Measurements from ENCODE around the gene DHX35.
"Not testable (repeated sequence)": the region's sequence is repeated elsewhere in the genome, so short reads cannot be mapped to it uniquely, and the experiment has no call there.

Gene DHX35

GRCh38 chr20:38986663-38987062, 24.5 kb downstream of the DHX35 start:
- H3K4me3 ChIP-seq (ENCODE audit: severe bottlenecking) = no peak overlapping the region
- peaks cover 79% of the 10 kb centered on the region for H3K36me3 ChIP-seq (ENCODE audit: low read depth)
- H3K9me3 ChIP-seq (ENCODE audit: severe bottlenecking) = no peaks in the 10 kb centered on the region
- TF ChIP-seq CTCF (IDR thresholded peaks at IDR 0.05; ENCODE audit: poor library complexity, severe bottlenecking) = no peak
- H3K4me1 ChIP-seq (ENCODE audit: insufficient read depth, poor library complexity, severe bottlenecking) = peaks cover 23% of the 10 kb centered on the region
- H3K27ac ChIP-seq (ENCODE audit: poor library complexity, severe bottlenecking) = no peak overlapping the region
- ATAC-seq (ENCODE audit: low read depth) = no peak
- DNase-seq (ENCODE audit: low spot score) = no peak
- H3K27me3 ChIP-seq (ENCODE audit: insufficient read depth, poor library complexity, severe bottlenecking) = no peaks in the 10 kb centered on the region

- ATAC-seq (ENCODE audit: low read depth) = no peak
- Histone ChIP-seq H3K9me3 (ENCODE audit: severe bottlenecking) (no peaks in the 10 kb centered on the region), H3K4me3 (ENCODE audit: severe bottlenecking) (no peak overlapping the region), H3K36me3 (ENCODE audit: low read depth) (peaks cover 81% of the 10 kb centered on the region), H3K4me1 (ENCODE audit: insufficient read depth, poor library complexity, severe bottlenecking) (peaks cover 19% of the 10 kb centered on the region), H3K27ac (ENCODE audit: poor library complexity, severe bottlenecking) (no peak overlapping the region), H3K27me3 (ENCODE audit: insufficient read depth, poor library complexity, severe bottlenecking) (no peaks in the 10 kb centered on the region)
- no peak for DNase-seq (ENCODE audit: low spot score)
- no peak for TF ChIP-seq CTCF (IDR thresholded peaks at IDR 0.05; ENCODE audit: poor library complexity, severe bottlenecking)
Measured at GRCh38 chr20:38987777-38988176, 25.6 kb downstream of the DHX35 start.

- Histone ChIP-seq H3K4me3 (ENCODE audit: severe bottlenecking) (no peak overlapping the region), H3K27me3 (ENCODE audit: insufficient read depth, poor library complexity, severe bottlenecking) (no peaks in the 10 kb centered on the region), H3K36me3 (ENCODE audit: low read depth) (peaks cover 89% of the 10 kb centered on the region), H3K9me3 (ENCODE audit: severe bottlenecking) (no peaks in the 10 kb centered on the region), H3K27ac (ENCODE audit: poor library complexity, severe bottlenecking) (no peak overlapping the region), H3K4me1 (ENCODE audit: insufficient read depth, poor library complexity, severe bottlenecking) (peaks cover 6% of the 10 kb centered on the region)
- TF ChIP-seq CTCF (IDR thresholded peaks at IDR 0.05; ENCODE audit: poor library complexity, severe bottlenecking) = no peak
- ATAC-seq (ENCODE audit: low read depth) (peak; percentile 48; the same call in 1 of the 3 replicates), DNase-seq (ENCODE audit: low spot score) (no peak)
Measured at GRCh38 chr20:38990728-38991127, 28.6 kb downstream of the DHX35 start.

- DNase-seq (ENCODE audit: low spot score) (no peak), ATAC-seq (ENCODE audit: low read depth) (no peak)
- H3K4me1 ChIP-seq (ENCODE audit: insufficient read depth, poor library complexity, severe bottlenecking) = peaks cover 4% of the 10 kb centered on the region
- H3K27ac ChIP-seq (ENCODE audit: poor library complexity, severe bottlenecking) = no peak overlapping the region
- no peak overlapping the region for H3K4me3 ChIP-seq (ENCODE audit: severe bottlenecking)
- peaks cover 98% of the 10 kb centered on the region for H3K36me3 ChIP-seq (ENCODE audit: low read depth)
- no peaks in the 10 kb centered on the region for H3K27me3 ChIP-seq (ENCODE audit: insufficient read depth, poor library complexity, severe bottlenecking)
- no peaks in the 10 kb centered on the region for H3K9me3 ChIP-seq (ENCODE audit: severe bottlenecking)
- no peak for TF ChIP-seq CTCF (IDR thresholded peaks at IDR 0.05; ENCODE audit: poor library complexity, severe bottlenecking)
Measured at GRCh38 chr20:38991814-38992704, 29.9 kb downstream of the DHX35 start.

- no peak for DNase-seq (ENCODE audit: low spot score)
- no peak for TF ChIP-seq CTCF (IDR thresholded peaks at IDR 0.05; ENCODE audit: poor library complexity, severe bottlenecking)
- Histone ChIP-seq H3K4me1 (ENCODE audit: insufficient read depth, poor library complexity, severe bottlenecking) (peaks cover 4% of the 10 kb centered on the region), H3K27ac (ENCODE audit: poor library complexity, severe bottlenecking) (no peak overlapping the region), H3K9me3 (ENCODE audit: severe bottlenecking) (no peaks in the 10 kb centered on the region), H3K36me3 (ENCODE audit: low read depth) (peaks cover 100% of the 10 kb centered on the region), H3K27me3 (ENCODE audit: insufficient read depth, poor library complexity, severe bottlenecking) (no peaks in the 10 kb centered on the region), H3K4me3 (ENCODE audit: severe bottlenecking) (no peak overlapping the region)
- ATAC-seq (ENCODE audit: low read depth) = no peak
Measured at GRCh38 chr20:38995536-38996044, 33.4 kb downstream of the DHX35 start.

GRCh38 chr20:38996866-38997265, 34.7 kb downstream of the DHX35 start:
- H3K27me3 ChIP-seq (ENCODE audit: insufficient read depth, poor library complexity, severe bottlenecking); H3K9me3 ChIP-seq (ENCODE audit: severe bottlenecking); H3K27ac ChIP-seq (ENCODE audit: poor library complexity, severe bottlenecking); DNase-seq (ENCODE audit: low spot score); H3K4me1 ChIP-seq (ENCODE audit: insufficient read depth, poor library complexity, severe bottlenecking); ATAC-seq (ENCODE audit: low read depth); H3K4me3 ChIP-seq (ENCODE audit: severe bottlenecking): not testable (repeated sequence)
- peaks cover 98% of the 10 kb centered on the region for H3K36me3 ChIP-seq (ENCODE audit: low read depth)

Data from RWPE2 (cell line).